ENCODE data around the gene C22orf15.
A peak's percentile ranks its signal among the peaks of the same experiment; 100 is the strongest.

C22orf15 gene

GRCh38 chr22:23750714-23751440 is 11.9 kb upstream of the C22orf15 start, which contains the start of gene ZNF70:
Gene ZNF70 (minus strand): TSS chr22:23751112. CDS start chr22:23745140, 5,972 bp downstream.
- peak; percentile 70 for DNase-seq (ENCODE audit: low read depth)

GRCh38 chr22:23751441-23751996 is 11.3 kb upstream of the C22orf15 start:
- DNase-seq (ENCODE audit: low read depth), result no peak

- DNase-seq (ENCODE audit: low read depth), result no peak
These were observed 10.6 kb upstream of the C22orf15 start for GRCh38 chr22:23752090-23752691.

GRCh38 chr22:23752750-23753149 is 10.0 kb upstream of the C22orf15 start:
- DNase-seq (ENCODE audit: low read depth), result no peak

- no peak for DNase-seq (ENCODE audit: low read depth)
These were observed 9.4 kb upstream of the C22orf15 start for GRCh38 chr22:23753385-23753784.

GRCh38 chr22:23754220-23754919 is 8.4 kb upstream of the C22orf15 start, which contains the start of gene VPREB3:
Gene VPREB3 (minus strand): TSS chr22:23754425. CDS start chr22:23754363, 62 bp downstream.
- DNase-seq (ENCODE audit: low read depth), result no peak

- no peak for DNase-seq (ENCODE audit: low read depth)
These were observed 7.7 kb upstream of the C22orf15 start for GRCh38 chr22:23754980-23755636.

- no peak for DNase-seq (ENCODE audit: low read depth)
These were observed 7.1 kb upstream of the C22orf15 start for GRCh38 chr22:23755711-23756110.

GRCh38 chr22:23756891-23757290 is 5.9 kb upstream of the C22orf15 start:
- no peak for DNase-seq (ENCODE audit: low read depth)

GRCh38 chr22:23759566-23759965 is 3.2 kb upstream of the C22orf15 start:
- no peak for DNase-seq (ENCODE audit: low read depth)

GRCh38 chr22:23760056-23760455 is 2.7 kb upstream of the C22orf15 start:
- no peak for DNase-seq (ENCODE audit: low read depth)

GRCh38 chr22:23763579-23763945 is 772 bp downstream of the C22orf15 start:
- no peak for DNase-seq (ENCODE audit: low read depth)

GRCh38 chr22:23763954-23764353 is 1.2 kb downstream of the C22orf15 start:
- DNase-seq (ENCODE audit: low read depth), result no peak

- no peak for DNase-seq (ENCODE audit: low read depth)
These were observed 2.4 kb downstream of the C22orf15 start for GRCh38 chr22:23764899-23765881.

- DNase-seq (ENCODE audit: low read depth), result no peak
These were observed 4.5 kb downstream of the C22orf15 start for GRCh38 chr22:23767303-23767672.

GRCh38 chr22:23767673-23768548 is 5.1 kb downstream of the C22orf15 start, which contains the start of gene CHCHD10:
Gene CHCHD10 (minus strand): TSS chr22:23767972. CDS start chr22:23767874, 98 bp downstream.
- DNase-seq (ENCODE audit: low read depth), result peak; percentile 59

GRCh38 chr22:23769321-23769965 is 6.7 kb downstream of the C22orf15 start:
- no peak for DNase-seq (ENCODE audit: low read depth)

GRCh38 chr22:23772315-23772648 is 9.5 kb downstream of the C22orf15 start:
- no peak for DNase-seq (ENCODE audit: low read depth)

Data from stimulated activated CD8-positive, alpha-beta memory T cell treated with anti-CD3 and anti-CD28 coated beads, Interleukin-15, amount 100 ng/mL, for 24 hours (primary cell).